Measurements from ENCODE around the gene TUBGCP5. TPM values are rescaled to one million over a fixed set of nuclear protein-coding genes. Genes with fewer than 3 reads are reported as not detected.

TUBGCP5 gene
- total and polyA plus RNA-seq, 2 of the 4 experiments (the other 2 are of a cell fraction): 13.0 to 19.4 TPM

DNA sequence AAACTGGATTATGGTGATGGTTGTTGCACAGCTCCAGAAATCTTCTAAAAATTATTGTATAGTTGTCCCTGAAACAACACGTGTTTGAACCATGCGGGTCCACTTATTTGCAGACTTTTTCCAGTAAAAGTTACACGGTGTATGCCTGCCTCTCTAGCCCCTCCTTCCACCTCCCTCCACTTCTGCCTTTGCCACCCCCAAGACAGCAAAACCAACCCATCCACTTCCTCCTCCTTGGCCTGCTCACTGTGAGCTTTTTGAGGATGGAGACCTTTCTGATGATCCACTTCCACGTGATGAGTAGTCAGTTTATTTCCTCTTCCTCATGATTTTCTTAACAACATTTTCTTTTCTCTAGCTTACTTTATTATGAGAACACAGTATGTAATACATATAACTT lies 64.6 kb downstream of the TUBGCP5 start:
- Histone ChIP-seq H3K27ac (ENCODE audit: insufficient read depth, low read length) (no peak overlapping the region), H4K8ac (ENCODE audit: low read depth in 2 of 2, low read length in 2 of 2) (no peak overlapping the region), H4K5ac (ENCODE audit: low read depth, low read length) (no peak overlapping the region), H2BK5ac (ENCODE audit: low read depth, low read length, poor library complexity, severe bottlenecking) (no peak overlapping the region), H3K23ac (ENCODE audit: low read depth, low read length) (no peak overlapping the region), H3K4me3 (ENCODE audit: insufficient read depth, low read depth, low read length) (no peak overlapping the region), H3K4me2 (ENCODE audit: low read depth, low read length) (no peak overlapping the region), H3K18ac (ENCODE audit: low read depth, low read length) (no peak overlapping the region), H2AFZ (replicated peaks; ENCODE audit: low read length, poor library complexity) (no peak overlapping the region), H2AK5ac (ENCODE audit: low read depth, low read length) (0 out of 2 replicates have a peak overlapping the region, but pooled peaks have one; percentile 46), H2BK15ac (ENCODE audit: low read depth, low read length) (no peak overlapping the region), H3K9me3 (ENCODE audit: control insufficient read depth, insufficient read depth, low read length) (no peaks in the 10 kb centered on the region), H3K79me1 (ENCODE audit: low read depth in 1 of 2, low read length in 2 of 2) (peaks cover 7 to 48% of the 10 kb centered on the region in 2 experiments; a peak in 3 of 4 replicates), H3K36me3 (ENCODE audit: control insufficient read depth, insufficient read depth, low read length) (no peaks in the 10 kb centered on the region), H3K9ac (ENCODE audit: low read depth, low read length) (no peak overlapping the region), H3K4me1 (ENCODE audit: control insufficient read depth, insufficient read depth, low read length) (peaks cover 2% of the 10 kb centered on the region), H2BK20ac (ENCODE audit: low read depth, low read length) (no peak overlapping the region), H3K4ac (ENCODE audit: low read depth, low read length) (no peak overlapping the region), H2BK120ac (ENCODE audit: low read depth, low read length) (no peak overlapping the region), H4K20me1 (ENCODE audit: insufficient read depth, low read length) (peaks cover 84% of the 10 kb centered on the region), H2AK9ac (replicated peaks; ENCODE audit: low read depth, low read length, poor library complexity) (peak overlapping the region; percentile 65), H3K9me1 (ENCODE audit: insufficient read depth, low read length) (peaks cover 8% of the 10 kb centered on the region), H3K27me3 (ENCODE audit: control insufficient read depth, insufficient read depth, low read length) (no peaks in the 10 kb centered on the region), H3K56ac (ENCODE audit: extremely low read depth, insufficient read depth, low read length) (no peak overlapping the region), H3K14ac (replicated peaks; ENCODE audit: low read depth, low read length) (no peak overlapping the region), H4K91ac (ENCODE audit: insufficient read depth, low read depth, low read length) (no peak overlapping the region)
- WGBS, 2 experiments (ENCODE audit: extremely low coverage in 2 of 2, insufficient read length in 1 of 2): no CpG with 5 or more reads among the region's 4 CpGs
- ChIA-PET CTCF (no interaction called here), POLR2A (ENCODE audit: unreplicated experiment) (no interaction called here)
- in situ Hi-C loops (cut with MboI; ENCODE audit: low sequenced_read_pairs): no loop called here
- intact Hi-C loops (cut with micrococcal nuclease): no loop called here
- TF ChIP-seq MAZ (IDR thresholded peaks at IDR 0.05; ENCODE audit: borderline replicate concordance, low read depth, low read length): no peak
- TF ChIP-seq BHLHE40 (IDR thresholded peaks at IDR 0.05; ENCODE audit: low read depth, low read length): no peak
- TF ChIP-seq MAFK (IDR thresholded peaks at IDR 0.05; ENCODE audit: low read depth, low read length): no peak
- no peak for TF ChIP-seq CEBPB (IDR thresholded peaks at IDR 0.05; ENCODE audit: low read depth, low read length)
- no peak for TF ChIP-seq RAD21 (IDR thresholded peaks at IDR 0.05; ENCODE audit: low read length)
- no peak for TF ChIP-seq RCOR1 (IDR thresholded peaks at IDR 0.05; ENCODE audit: insufficient replicate concordance, low read length)
- TF ChIP-seq FOS (IDR thresholded peaks at IDR 0.05; ENCODE audit: low read depth, low read length): no peak
- ATAC-seq (ENCODE audit: low read depth): no peak
- DNase-seq: no peak
- BruUV-seq (replicated peaks): no TSS peak
- dilution Hi-C loops (cut with HindIII; ENCODE audit: low sequenced_read_pairs, unreplicated experiment): no loop called here

All from IMR-90 (cell line).